Breast epithelium (tissue), 4 donors: ENCODE measurements around the gene TBC1D7. TPM values are rescaled to one million over a fixed set of nuclear protein-coding genes. Genes with fewer than 3 reads are reported as not detected.

Experiments used
- DNase-seq, 2 donors: peaks; one replicate each; pipeline ENCODE4 v3.0.0-alpha.2; 2019; ENCODE audit warnings: low spot score in 2 of 2
- H3K27ac ChIP-seq, 2 donors: fragments of 200-600 bp; sonication (generic) in 1 of 2; one replicate each; pipeline ENCODE4 v1.5.1; 2016 to 2019; ENCODE audit warnings: mild to moderate bottlenecking in 1 of 2
- H3K27me3 ChIP-seq, 2 donors: fragments of 200-600 bp; sonication (generic) in 1 of 2; one replicate each; pipeline versions ENCODE4 v1.5.1 to v1.6.0; 2017 to 2019; ENCODE audit warnings: control low read depth in 1 of 2, mild to moderate bottlenecking in 1 of 2
- H3K36me3 ChIP-seq: fragments of 200-600 bp; one replicate; pipeline ENCODE4 v1.5.1; 2019
- H3K4me1 ChIP-seq, 2 donors: fragments of 200-600 bp; sonication (generic); one replicate each; pipeline ENCODE4 v1.5.1; 2016 to 2019; ENCODE audit warnings: control low read depth in 1 of 2
- H3K4me3 ChIP-seq, 3 donors: fragments of 200-600 bp; sonication (generic); 1 replicate in 2 of 3; 2 replicates in 1 of 3; pipeline ENCODE4 v1.5.1; 2016 to 2019; ENCODE audit warnings: mild to moderate bottlenecking in 3 of 3, moderate library complexity in 2 of 3
- H3K9me3 ChIP-seq, 2 donors: fragments of 200-600 bp; sonication (generic) in 1 of 2; one replicate each; pipeline ENCODE4 v1.5.1; 2016 to 2019; ENCODE audit warnings: control low read depth in 1 of 2
- POLR2A ChIP-seq: fragments of 450-650 bp; IDR thresholded peaks from one replicate; pipeline ENCODE4 v1.6.1; 2016; ENCODE audit warnings: antibody characterized with exemption, mild to moderate bottlenecking, moderate library complexity
- POLR2AphosphoS5 ChIP-seq, 3 donors: sonication (generic); formaldehyde crosslinking; IDR thresholded peaks; one replicate each; pipeline ENCODE4 v1.6.1; 2017; ENCODE audit warnings: antibody characterized with exemption in 3 of 3
- intact Hi-C: fragments of 100-400 bp; cut with DNase I; formaldehyde crosslinking; loops from one replicate; pipeline ENCODE4 v1.15.1; 2023; ENCODE audit warnings: low total_unique reads
- total RNA-seq, 3 donors: library from RNA; depleted of rRNA; stranded (reverse); fragments of >200 nt; gene quantifications; one replicate each; pipeline ENCODE4 v1.1.0, GENCODE V29; 2016
- TF ChIP-seq, protein P1 (sequence below), 3 donors: fragments of 450-650 bp; IDR thresholded peaks; one replicate each; pipeline ENCODE4 v1.5.1; 2016 to 2017; ENCODE audit warnings: antibody characterized with exemption in 3 of 3, mild to moderate bottlenecking in 3 of 3, moderate library complexity in 3 of 3

Gene TBC1D7
- total RNA-seq, 3 donors from 2014 or later = 8.6 to 10.6 (median 9.8) TPM

DNA sequence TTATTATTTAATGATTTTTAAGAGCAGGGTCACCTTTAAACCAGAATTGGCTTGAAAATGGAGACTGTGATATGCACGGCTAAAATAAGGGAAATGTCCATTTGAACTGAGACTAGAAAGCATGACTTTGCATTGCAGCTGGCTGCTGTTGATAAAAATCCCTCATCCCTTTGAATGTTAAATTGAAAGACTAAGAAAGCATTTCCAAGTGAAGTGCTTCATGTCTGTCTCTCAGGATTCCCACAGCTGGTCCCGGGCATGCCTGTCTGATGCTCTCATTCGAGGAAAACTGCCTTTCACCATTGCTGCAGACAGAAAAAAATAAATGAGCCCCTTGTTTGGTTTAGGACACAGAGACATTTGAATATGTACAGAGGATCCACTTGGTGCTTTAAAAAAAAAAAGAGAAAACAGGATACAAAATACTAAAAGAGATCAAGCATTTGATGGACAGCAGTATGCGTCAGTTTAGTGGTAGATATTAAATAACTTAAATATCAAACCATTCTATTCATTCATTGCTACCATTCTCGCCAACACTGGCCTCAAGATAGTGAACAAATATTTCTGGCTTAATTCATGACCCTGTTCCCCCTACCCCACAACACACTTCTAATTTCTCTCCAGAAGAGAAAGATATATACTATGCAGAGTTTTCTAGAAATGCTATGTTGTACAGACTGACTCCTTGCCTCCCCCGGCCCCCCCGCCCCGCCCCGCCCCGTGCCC, 55.0 kb downstream of the TBC1D7 start:
- Histone ChIP-seq H3K4me1 (no peaks in the 10 kb centered on the region), H3K27me3 (no peaks in the 10 kb centered on the region), H3K27ac (no peak overlapping the region), H3K36me3 (no peaks in the 10 kb centered on the region), H3K9me3 (no peaks in the 10 kb centered on the region), H3K4me3 (no peak overlapping the region)
- intact Hi-C loops = no loop called here
- no peak for DNase-seq
- TF ChIP-seq POLR2AphosphoS5 (IDR thresholded peaks at IDR 0.05) (no peak), POLR2A (no peak)
- TF ChIP-seq, protein P1, sequence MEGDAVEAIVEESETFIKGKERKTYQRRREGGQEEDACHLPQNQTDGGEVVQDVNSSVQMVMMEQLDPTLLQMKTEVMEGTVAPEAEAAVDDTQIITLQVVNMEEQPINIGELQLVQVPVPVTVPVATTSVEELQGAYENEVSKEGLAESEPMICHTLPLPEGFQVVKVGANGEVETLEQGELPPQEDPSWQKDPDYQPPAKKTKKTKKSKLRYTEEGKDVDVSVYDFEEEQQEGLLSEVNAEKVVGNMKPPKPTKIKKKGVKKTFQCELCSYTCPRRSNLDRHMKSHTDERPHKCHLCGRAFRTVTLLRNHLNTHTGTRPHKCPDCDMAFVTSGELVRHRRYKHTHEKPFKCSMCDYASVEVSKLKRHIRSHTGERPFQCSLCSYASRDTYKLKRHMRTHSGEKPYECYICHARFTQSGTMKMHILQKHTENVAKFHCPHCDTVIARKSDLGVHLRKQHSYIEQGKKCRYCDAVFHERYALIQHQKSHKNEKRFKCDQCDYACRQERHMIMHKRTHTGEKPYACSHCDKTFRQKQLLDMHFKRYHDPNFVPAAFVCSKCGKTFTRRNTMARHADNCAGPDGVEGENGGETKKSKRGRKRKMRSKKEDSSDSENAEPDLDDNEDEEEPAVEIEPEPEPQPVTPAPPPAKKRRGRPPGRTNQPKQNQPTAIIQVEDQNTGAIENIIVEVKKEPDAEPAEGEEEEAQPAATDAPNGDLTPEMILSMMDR (IDR thresholded peaks at IDR 0.05) = no peak

DNA sequence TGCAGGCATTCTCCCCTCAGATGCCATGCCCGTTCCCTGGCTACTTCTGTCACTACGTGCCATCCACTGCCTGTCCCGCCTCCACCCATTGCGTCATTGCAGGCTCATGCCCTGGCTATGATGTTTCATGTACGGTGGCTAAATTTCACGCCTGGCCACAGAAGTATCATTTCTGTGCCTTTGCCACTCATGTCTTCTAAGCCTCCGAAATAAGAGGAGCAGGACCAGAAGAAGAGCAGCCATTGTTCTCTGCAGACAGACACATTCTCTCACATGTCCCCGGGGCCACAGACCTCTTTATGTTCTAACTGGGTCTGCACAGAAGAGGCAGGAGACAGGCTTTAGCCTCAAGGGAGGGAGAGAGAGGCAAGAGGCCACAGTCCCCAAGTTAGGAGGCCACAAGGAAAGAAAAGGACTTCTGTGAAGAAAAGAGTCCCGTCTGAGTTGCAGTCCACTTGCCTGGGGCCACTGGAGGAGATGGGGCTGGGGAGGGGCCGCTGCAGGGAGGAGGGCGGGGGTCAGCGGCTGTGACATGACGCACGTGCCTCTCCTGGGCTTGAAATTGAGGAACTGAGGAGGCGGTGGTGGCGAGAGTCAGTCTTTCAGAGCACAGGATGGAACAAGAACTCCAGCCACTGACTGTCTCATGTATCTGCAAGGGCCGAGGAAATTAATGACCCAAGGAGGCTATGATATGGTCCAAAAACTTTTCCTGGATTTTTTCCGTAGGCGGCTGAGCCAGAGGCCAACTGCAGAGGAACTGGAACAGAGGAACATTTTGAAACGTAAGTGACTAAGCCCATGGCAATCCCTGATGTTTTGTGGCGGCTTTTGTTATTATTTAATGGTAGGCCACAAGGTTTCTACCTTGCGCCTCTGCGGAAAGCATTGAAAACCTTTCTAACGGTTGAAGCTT, 55.9 kb downstream of the TBC1D7 start:
- TF ChIP-seq POLR2AphosphoS5 (IDR thresholded peaks at IDR 0.05) (no peak), POLR2A (no peak)
- TF ChIP-seq, protein P1 (IDR thresholded peaks at IDR 0.05) = no peak
- Histone ChIP-seq H3K9me3 (no peaks in the 10 kb centered on the region), H3K4me3 (no peak overlapping the region), H3K27me3 (no peaks in the 10 kb centered on the region), H3K4me1 (no peaks in the 10 kb centered on the region), H3K36me3 (no peaks in the 10 kb centered on the region), H3K27ac (no peak overlapping the region)
- intact Hi-C loops = no loop called here
- peak in 1 of 2 donors; percentile 20 for DNase-seq

DNA sequence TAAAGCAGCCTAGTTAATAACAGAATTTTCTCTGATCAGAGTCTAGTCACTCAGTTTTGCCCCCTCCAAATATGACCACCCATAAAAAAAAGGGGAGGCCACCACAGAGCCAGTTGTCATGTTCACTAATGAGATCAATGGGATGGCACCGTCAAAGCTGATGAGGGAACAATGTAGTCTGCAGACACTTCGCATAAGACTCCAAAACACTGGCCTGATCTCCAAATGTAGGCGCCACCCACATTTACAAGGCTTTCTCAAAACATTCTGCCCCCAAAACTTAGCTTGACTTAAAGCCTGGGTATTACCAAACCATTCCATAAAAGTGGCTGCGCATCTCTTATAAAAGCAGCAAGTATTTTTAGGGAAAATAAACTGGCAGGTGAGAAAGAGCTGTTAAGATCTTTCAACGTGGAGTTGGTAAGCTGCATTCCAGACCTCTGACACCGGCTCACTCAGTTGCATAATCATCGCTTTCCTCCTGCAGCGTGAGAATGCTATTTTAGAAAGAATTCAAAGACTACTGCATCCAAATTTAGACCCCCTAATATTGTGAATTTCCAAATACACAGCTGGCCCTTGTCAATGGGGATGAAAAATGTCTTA, 59.3 kb downstream of the TBC1D7 start:
- Histone ChIP-seq H3K27ac (no peak overlapping the region), H3K4me3 (no peak overlapping the region), H3K27me3 (no peaks in the 10 kb centered on the region), H3K36me3 (no peaks in the 10 kb centered on the region), H3K9me3 (no peaks in the 10 kb centered on the region), H3K4me1 (no peaks in the 10 kb centered on the region)
- TF ChIP-seq POLR2A = no peak
- TF ChIP-seq, protein P1 (IDR thresholded peaks at IDR 0.05) = no peak
- TF ChIP-seq POLR2AphosphoS5 (IDR thresholded peaks at IDR 0.05) = no peak
- DNase-seq = no peak
- intact Hi-C loops = no loop called here

DNA sequence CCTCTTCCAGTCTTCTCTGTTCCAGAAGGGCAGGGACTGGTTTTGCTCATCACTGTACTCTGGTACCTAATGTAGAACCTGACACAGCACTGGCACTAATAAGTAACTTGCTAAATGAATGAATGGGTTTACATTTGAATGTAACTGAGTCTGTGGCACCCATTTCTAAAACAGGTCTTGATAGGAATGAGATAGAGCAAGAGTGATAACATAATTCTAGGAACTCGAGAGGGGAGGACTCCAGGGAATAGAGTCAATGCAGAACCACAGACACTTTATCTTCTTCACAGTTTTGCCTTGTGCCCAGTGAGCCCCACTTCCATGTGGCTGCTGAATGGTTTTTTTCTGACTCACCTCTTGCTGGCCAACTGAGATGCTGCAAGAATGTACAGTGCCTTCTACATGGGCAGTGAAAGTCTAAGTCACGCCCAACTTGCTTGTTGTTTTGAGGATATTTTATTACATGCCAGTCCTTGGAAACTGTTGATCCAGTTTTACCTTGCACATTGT, 61.1 kb downstream of the TBC1D7 start:
- TF ChIP-seq, protein P1 (IDR thresholded peaks at IDR 0.05) = no peak
- no peak for TF ChIP-seq POLR2AphosphoS5 (IDR thresholded peaks at IDR 0.05)
- TF ChIP-seq POLR2A = no peak
- Histone ChIP-seq H3K9me3 (no peaks in the 10 kb centered on the region), H3K36me3 (no peaks in the 10 kb centered on the region), H3K27ac (no peak overlapping the region), H3K4me1 (no peaks in the 10 kb centered on the region), H3K27me3 (no peaks in the 10 kb centered on the region), H3K4me3 (no peak overlapping the region)
- intact Hi-C loops = no loop called here
- no peak for DNase-seq
